Psoas muscle (tissue), 8 donors: ENCODE measurements around the gene DMRT3. TPM values are rescaled to one million over a fixed set of nuclear protein-coding genes. Genes with fewer than 3 reads are reported as not detected.

Source experiments
- ATAC-seq, 4 donors: fragments of 200-7000 bp; cut with Tn5 transposase; one replicate each; pipeline ENCODE4 v1.9.1; 2020; ENCODE audit warnings: moderate library complexity in 3 of 4, mild to moderate bottlenecking in 2 of 4
- DNase-seq, 2 donors: peaks; one replicate each; pipeline ENCODE4 v3.0.0-alpha.2; 2020
- H3K27ac ChIP-seq: fragments of 200-600 bp; one replicate; pipeline ENCODE4 v1.8.0; 2022
- H3K27me3 ChIP-seq, 3 donors: fragments of 200-600 bp in 1 of 3; one replicate each; pipeline versions ENCODE4 v1.6.1 to v1.8.0; 2013 to 2022; ENCODE audit warnings: low read length in 2 of 3, mild to moderate bottlenecking in 2 of 3, moderate library complexity in 1 of 3; ENCODE audit not compliant: insufficient read depth in 3 of 3
- H3K36me3 ChIP-seq, 2 donors: fragments of 200-600 bp in 1 of 2; one replicate each; pipeline versions ENCODE4 v1.6.1 to v1.8.0; 2013 to 2022; ENCODE audit warnings: low read depth in 1 of 2, mild to moderate bottlenecking in 1 of 2, moderate library complexity in 1 of 2; ENCODE audit not compliant: insufficient read depth in 1 of 2
- H3K4me1 ChIP-seq: fragments of 200-600 bp; one replicate; pipeline ENCODE4 v1.8.0; 2022
- H3K4me3 ChIP-seq: fragments of 200-600 bp; one replicate; pipeline ENCODE4 v1.8.0; 2022; ENCODE audit warnings: mild to moderate bottlenecking
- H3K9me3 ChIP-seq: fragments of 200-600 bp; one replicate; pipeline ENCODE4 v1.8.0; 2022
- CTCF ChIP-seq: fragments of 200-600 bp; IDR thresholded peaks from one replicate; pipeline ENCODE4 v1.8.0; 2022; ENCODE audit warnings: antibody characterized with exemption
- WGBS, 3 donors: extraction: QIAGEN DNeasy Blood & Tissue Kit; methylation state at CpG; one replicate each; pipeline versions ENCODE4 v1.1.6 to v1.1.7; 2013; 5-methylcytosine and 5-hydroxymethylcytosine counted together
- intact Hi-C, 2 donors: fragments of 100-400 bp; cut with DNase I; formaldehyde crosslinking; loops; one replicate each; pipeline versions ENCODE4 v1.11.0 to v1.14.2; 2022
- polyA plus RNA-seq, 3 donors: library from polyadenylated mRNA; stranded (reverse); fragments of 200-250 nt; gene quantifications; one replicate each; pipeline ENCODE4 v1.2.3, GENCODE V29; 2013
- total RNA-seq, 4 donors: library from RNA; stranded (reverse); fragmentation: NEBNext Ultra II Directional in 2 of 4; extraction: Animal tissue kit (Norgen Biotek cat#: 25700) in 2 of 4; gene quantifications; one replicate each; pipeline versions ENCODE4 v1.2.1 to v1.2.4, GENCODE V29; 2021 to 2023
- donor health status: healthy with polysubstance abuse.
- donor health status: DM: no; HTN: no; CAD: no; lungs with moderate emphysema.
- donor health status: Bipolar disorder and iron deficiency.
- donor health status: healthy.
- donor health status: DM: yes; HTN: yes; CAD: no.
- donor health status: DM: no; HTN: no; CAD: no.
- donor health status: DM: no; HTN: no; CAD: no.
- donor health status: DM: yes; HTN: yes; CAD: no.

The DMRT3 gene
- total and polyA plus RNA-seq, 7 donors = 0.03 to 0.44 (median 0.12) TPM; not detected in 1

GRCh38 chr9:1002678-1003077 lies 26.2 kb downstream of the DMRT3 start:
- ATAC-seq (no peak), DNase-seq (no peak)
- Histone ChIP-seq H3K4me1 (no peaks in the 10 kb centered on the region), H3K9me3 (no peaks in the 10 kb centered on the region), H3K27ac (no peak overlapping the region), H3K4me3 (no peak overlapping the region), H3K36me3 (no peaks in the 10 kb centered on the region), H3K27me3 (no peaks in the 10 kb centered on the region)
- 96 to 98% (median 97%) methylated on average over 2 of the region's 2 CpGs for WGBS, 3 donors
- no peak for TF ChIP-seq CTCF
- intact Hi-C loops = loop anchor here in 1 of 2 donors (1.0 to 10.0 kb wide), 2 partner anchors 13 to 388 kb away; no protein-coding TSS in a partner anchor

DNA sequence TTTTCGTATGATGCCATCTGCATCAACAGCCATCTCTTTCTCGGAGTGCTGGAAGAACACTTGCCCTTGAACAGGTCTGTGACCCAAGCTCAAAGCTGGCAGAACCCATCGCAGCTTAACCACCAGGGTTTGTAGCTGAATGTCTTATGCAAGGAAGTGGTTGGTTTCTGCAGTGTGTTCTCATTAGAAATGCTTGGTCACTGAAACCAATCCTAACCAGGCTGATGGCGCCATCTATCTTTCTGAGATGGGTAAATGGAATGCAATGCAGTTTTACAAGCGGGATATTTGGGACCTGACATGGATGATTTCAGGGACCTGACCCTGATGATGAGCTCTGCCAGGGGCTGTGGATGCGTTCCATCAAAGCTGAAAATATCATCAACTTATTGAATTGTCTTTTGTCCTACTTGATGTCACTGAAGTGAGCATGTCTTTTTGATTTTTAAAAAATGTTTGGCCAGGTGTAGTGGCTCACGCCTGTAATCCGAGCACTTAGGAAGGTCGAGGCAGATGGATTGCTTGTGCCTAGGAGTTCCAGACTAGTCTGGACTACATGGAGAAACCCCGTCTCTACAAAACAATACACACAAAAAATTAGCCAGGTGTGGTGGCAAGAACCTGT lies 28.7 kb downstream of the DMRT3 start:
- no peak overlapping the region for H3K4me3 ChIP-seq
- TF ChIP-seq CTCF = peak; percentile 39
- intact Hi-C loops = loop anchor here (5.0 to 10.0 kb wide), 2 partner anchors 113 to 390 kb away; no protein-coding TSS in a partner anchor
- no peaks in the 10 kb centered on the region for H3K9me3 ChIP-seq
- ATAC-seq = peak in 2 of 4 donors; percentile 52 to 56
- no peak for DNase-seq
- no peaks in the 10 kb centered on the region for H3K36me3 ChIP-seq
- no peaks in the 10 kb centered on the region for H3K4me1 ChIP-seq
- H3K27ac ChIP-seq = no peak overlapping the region
- H3K27me3 ChIP-seq = no peaks in the 10 kb centered on the region
- 53 to 61% (median 53%) methylated on average over 10 of the region's 10 CpGs for whole genome bisulfite sequencing, 3 donors

DNA sequence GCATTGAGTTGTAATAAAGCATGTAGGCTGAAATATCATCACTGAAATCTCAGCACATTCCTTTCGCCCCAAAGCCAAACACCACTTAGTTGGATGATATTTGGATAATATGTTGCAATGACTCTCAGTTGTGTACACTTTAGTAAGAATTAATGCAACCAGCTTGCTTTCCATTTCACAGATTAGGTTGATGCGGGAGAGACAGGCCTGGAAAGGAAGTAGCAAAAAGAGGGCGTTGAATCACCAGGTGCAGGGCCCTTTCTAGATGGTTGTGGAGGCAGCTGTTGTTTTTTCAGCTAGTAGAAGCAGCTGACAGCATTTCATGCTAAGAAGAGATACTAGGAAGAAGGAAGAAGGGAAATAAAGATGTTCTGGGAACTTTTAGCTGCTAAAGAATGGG lies 30.9 kb downstream of the DMRT3 start:
- Histone ChIP-seq H3K9me3 (no peaks in the 10 kb centered on the region), H3K4me3 (no peak overlapping the region), H3K27ac (no peak overlapping the region), H3K36me3 (no peaks in the 10 kb centered on the region), H3K4me1 (no peaks in the 10 kb centered on the region), H3K27me3 (no peaks in the 10 kb centered on the region)
- TF ChIP-seq CTCF = no peak
- intact Hi-C loops = loop anchor here (5.0 to 10.0 kb wide), 2 partner anchors 115 to 393 kb away; no protein-coding TSS in a partner anchor
- WGBS, 3 donors = 55 to 69% (median 68%) methylated on average over 3 of the region's 3 CpGs
- DNase-seq = no peak
- no peak for ATAC-seq

- Histone ChIP-seq H3K27ac (no peak overlapping the region), H3K4me1 (no peaks in the 10 kb centered on the region), H3K27me3 (no peaks in the 10 kb centered on the region), H3K36me3 (no peaks in the 10 kb centered on the region), H3K9me3 (no peaks in the 10 kb centered on the region), H3K4me3 (no peak overlapping the region)
- WGBS, 3 donors = 93 to 94% (median 93%) methylated on average over 3 of the region's 3 CpGs
- DNase-seq (no peak), ATAC-seq (peak in 1 of 4 donors; percentile 33)
- TF ChIP-seq CTCF = no peak
- intact Hi-C loops = loop anchor here (2.0 to 10.0 kb wide), 3 partner anchors 113 to 393 kb away; no protein-coding TSS in a partner anchor
Observed at GRCh38 chr9:1008216-1008615, 31.8 kb downstream of the DMRT3 start.
